ENCODE results near the gene KRT20. TPM values are rescaled to one million over a fixed set of nuclear protein-coding genes. Genes with fewer than 3 reads are reported as not detected.

Gene KRT20
- total RNA-seq, 1 donor from 2014 or later, result 13.0 TPM

DNA sequence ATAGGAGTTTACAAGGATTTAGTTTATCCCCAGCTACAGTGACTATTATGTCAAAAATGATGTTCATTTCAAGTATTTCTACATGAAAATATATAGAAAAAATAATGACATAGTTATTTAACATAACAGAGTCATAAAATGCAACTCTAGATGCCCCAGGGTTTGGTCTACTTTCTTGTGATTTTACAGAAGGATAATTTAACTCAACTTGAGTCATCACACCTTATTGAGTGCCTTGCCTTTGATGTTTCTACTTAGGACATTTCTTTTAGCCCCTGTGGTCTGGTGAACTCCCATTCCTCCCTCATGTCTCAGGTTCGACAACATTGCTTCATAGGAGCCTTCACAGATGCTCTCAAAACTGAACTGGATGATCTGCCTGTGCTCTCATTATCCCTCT, 2.0 kb downstream of the KRT20 start:
- no peak overlapping the region for H3K4me3 Mint-ChIP-seq
- H3K9me3 Mint-ChIP-seq, result no peaks in the 10 kb centered on the region
- TF ChIP-seq, protein P1, sequence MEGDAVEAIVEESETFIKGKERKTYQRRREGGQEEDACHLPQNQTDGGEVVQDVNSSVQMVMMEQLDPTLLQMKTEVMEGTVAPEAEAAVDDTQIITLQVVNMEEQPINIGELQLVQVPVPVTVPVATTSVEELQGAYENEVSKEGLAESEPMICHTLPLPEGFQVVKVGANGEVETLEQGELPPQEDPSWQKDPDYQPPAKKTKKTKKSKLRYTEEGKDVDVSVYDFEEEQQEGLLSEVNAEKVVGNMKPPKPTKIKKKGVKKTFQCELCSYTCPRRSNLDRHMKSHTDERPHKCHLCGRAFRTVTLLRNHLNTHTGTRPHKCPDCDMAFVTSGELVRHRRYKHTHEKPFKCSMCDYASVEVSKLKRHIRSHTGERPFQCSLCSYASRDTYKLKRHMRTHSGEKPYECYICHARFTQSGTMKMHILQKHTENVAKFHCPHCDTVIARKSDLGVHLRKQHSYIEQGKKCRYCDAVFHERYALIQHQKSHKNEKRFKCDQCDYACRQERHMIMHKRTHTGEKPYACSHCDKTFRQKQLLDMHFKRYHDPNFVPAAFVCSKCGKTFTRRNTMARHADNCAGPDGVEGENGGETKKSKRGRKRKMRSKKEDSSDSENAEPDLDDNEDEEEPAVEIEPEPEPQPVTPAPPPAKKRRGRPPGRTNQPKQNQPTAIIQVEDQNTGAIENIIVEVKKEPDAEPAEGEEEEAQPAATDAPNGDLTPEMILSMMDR (conservative IDR thresholded peaks at IDR 0.05), result no peak
- H3K36me3 Mint-ChIP-seq, result no peaks in the 10 kb centered on the region
- DNase-seq (ENCODE audit: extremely low spot score, unreplicated experiment), result no peak
- H3K4me1 Mint-ChIP-seq (ENCODE audit: unreplicated experiment), result no peaks in the 10 kb centered on the region
- no peaks in the 10 kb centered on the region for H3K27me3 Mint-ChIP-seq
- H3K27ac Mint-ChIP-seq, result no peak overlapping the region

- no peaks in the 10 kb centered on the region for H3K27me3 Mint-ChIP-seq
- TF ChIP-seq, protein P1 (conservative IDR thresholded peaks at IDR 0.05), result no peak
- no peaks in the 10 kb centered on the region for H3K4me1 Mint-ChIP-seq (ENCODE audit: unreplicated experiment)
- H3K27ac Mint-ChIP-seq, result no peak overlapping the region
- no peak overlapping the region for H3K4me3 Mint-ChIP-seq
- no peaks in the 10 kb centered on the region for H3K9me3 Mint-ChIP-seq
- no peaks in the 10 kb centered on the region for H3K36me3 Mint-ChIP-seq
- no peak for DNase-seq (ENCODE audit: extremely low spot score, unreplicated experiment)
Observed at GRCh38 chr17:40879026-40879425, 6.0 kb downstream of the KRT20 start.

DNA sequence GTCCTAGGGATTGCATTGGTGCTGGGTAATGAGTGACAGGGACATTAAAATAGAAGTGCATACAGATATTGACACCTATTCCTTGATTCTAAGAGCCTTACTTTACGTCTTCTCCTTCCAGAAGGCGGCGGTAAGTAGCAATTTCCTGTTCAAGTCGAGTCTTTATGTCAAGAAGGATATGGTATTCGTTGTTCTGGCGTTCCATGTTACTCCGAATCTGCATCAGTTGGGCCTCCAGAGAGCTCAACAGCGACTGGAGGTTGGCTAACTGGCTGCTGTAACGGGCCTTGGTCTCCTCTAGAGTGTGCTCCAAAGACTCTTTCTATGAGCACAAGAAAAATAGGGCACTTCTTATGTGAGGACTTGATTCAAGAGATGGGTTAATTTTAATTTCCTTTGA, 7.0 kb downstream of the KRT20 start:
- Mint-ChIP-seq H3K4me1 (ENCODE audit: unreplicated experiment) (no peaks in the 10 kb centered on the region), H3K4me3 (no peak overlapping the region), H3K27me3 (no peaks in the 10 kb centered on the region), H3K36me3 (no peaks in the 10 kb centered on the region), H3K27ac (peak overlapping the region; percentile 53), H3K9me3 (no peaks in the 10 kb centered on the region)
- TF ChIP-seq, protein P1 (conservative IDR thresholded peaks at IDR 0.05), result no peak
- no peak for DNase-seq (ENCODE audit: extremely low spot score, unreplicated experiment)

DNA sequence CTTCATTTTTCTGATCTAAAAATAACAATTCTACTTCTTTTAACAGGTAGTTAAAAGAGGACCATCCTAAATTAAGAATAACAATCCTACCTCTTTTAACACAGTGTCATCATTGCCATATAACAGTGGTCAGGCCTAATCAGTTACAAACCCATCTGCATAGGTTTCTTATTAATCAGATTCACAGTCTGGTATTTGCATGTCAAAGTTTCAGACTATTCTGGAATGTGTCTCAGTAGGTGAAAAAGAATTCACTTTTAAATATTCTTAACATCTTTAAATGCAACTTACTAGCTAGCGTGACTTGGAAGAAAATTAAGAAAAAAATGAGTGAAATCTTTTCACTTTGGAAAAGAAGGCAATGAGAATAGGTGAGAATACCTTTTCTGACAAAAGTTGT, 11.2 kb downstream of the KRT20 start:
- no peaks in the 10 kb centered on the region for H3K36me3 Mint-ChIP-seq
- H3K9me3 Mint-ChIP-seq, result no peaks in the 10 kb centered on the region
- no peaks in the 10 kb centered on the region for H3K27me3 Mint-ChIP-seq
- H3K4me1 Mint-ChIP-seq (ENCODE audit: unreplicated experiment), result no peaks in the 10 kb centered on the region
- no peak for DNase-seq (ENCODE audit: extremely low spot score, unreplicated experiment)
- TF ChIP-seq, protein P1 (conservative IDR thresholded peaks at IDR 0.05), result no peak
- H3K27ac Mint-ChIP-seq, result no peak overlapping the region
- H3K4me3 Mint-ChIP-seq, result no peak overlapping the region

DNA sequence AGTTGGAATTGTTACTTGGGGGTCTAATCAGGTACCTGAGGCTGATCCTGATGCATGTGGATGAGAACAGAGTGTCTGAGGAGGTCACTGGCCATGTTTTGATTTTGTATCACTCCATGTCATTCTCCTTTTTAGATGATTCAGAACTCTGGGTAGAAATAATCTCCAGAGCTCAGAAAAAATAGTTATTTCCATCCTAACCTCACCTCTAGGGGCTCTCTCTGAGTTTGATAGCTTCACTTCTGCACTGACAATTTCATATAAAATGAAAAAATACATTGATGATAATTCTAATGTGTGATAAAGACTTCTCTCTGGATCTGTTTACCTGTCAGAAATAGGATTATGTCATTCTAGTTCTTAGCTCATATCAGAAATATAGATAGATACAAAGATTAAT, 11.8 kb downstream of the KRT20 start:
- H3K36me3 Mint-ChIP-seq, result no peaks in the 10 kb centered on the region
- no peaks in the 10 kb centered on the region for H3K4me1 Mint-ChIP-seq (ENCODE audit: unreplicated experiment)
- H3K27me3 Mint-ChIP-seq, result no peaks in the 10 kb centered on the region
- no peaks in the 10 kb centered on the region for H3K9me3 Mint-ChIP-seq
- H3K4me3 Mint-ChIP-seq, result no peak overlapping the region
- DNase-seq (ENCODE audit: extremely low spot score, unreplicated experiment), result no peak
- TF ChIP-seq, protein P1 (conservative IDR thresholded peaks at IDR 0.05), result peak; percentile 23
- H3K27ac Mint-ChIP-seq, result no peak overlapping the region

DNA sequence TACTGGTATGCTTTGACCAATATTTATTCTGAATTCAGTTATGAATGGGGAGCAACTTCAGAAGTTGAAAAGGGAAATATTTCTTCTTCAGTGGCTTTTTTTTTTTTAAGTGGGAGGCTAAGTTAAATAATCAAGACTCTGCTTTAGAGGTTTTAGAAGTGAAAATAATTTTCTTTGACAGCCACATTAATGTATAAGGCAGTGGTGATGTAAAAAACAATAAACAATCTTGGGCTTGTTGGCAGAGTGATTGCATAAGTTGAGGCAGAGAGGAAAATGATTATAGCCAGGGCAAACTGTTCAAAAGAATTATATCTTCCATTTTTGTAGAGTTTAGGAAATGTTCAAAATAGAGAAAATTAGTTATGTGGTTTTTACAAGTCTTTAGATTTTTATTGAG, 12.6 kb downstream of the KRT20 start:
- no peaks in the 10 kb centered on the region for H3K36me3 Mint-ChIP-seq
- H3K9me3 Mint-ChIP-seq, result no peaks in the 10 kb centered on the region
- TF ChIP-seq, protein P1 (conservative IDR thresholded peaks at IDR 0.05), result no peak
- H3K27ac Mint-ChIP-seq, result no peak overlapping the region
- H3K27me3 Mint-ChIP-seq, result no peaks in the 10 kb centered on the region
- no peak overlapping the region for H3K4me3 Mint-ChIP-seq
- no peaks in the 10 kb centered on the region for H3K4me1 Mint-ChIP-seq (ENCODE audit: unreplicated experiment)
- DNase-seq (ENCODE audit: extremely low spot score, unreplicated experiment), result no peak
